HepG2 (cell line): ENCODE results near the gene GPN1. TPM values are rescaled to one million over a fixed set of nuclear protein-coding genes. Genes with fewer than 3 reads are reported as not detected.

ENCODE experiments used
- ATAC-seq: fragments of 200-7000 bp; cut with Tn5 transposase; 3 replicates; pipeline ENCODE4 v1.9.1; 2020; ENCODE audit warnings: mild to moderate bottlenecking, moderate library complexity
- BruUV-seq: library from RNA; stranded (reverse); fragments of 400-500 nt; replicated peaks from 2 replicates; lab custom pipeline; 2021; lab: Mats Ljungman, UMichigan
- CTCF ChIA-PET: fragments of 300-600 bp; formaldehyde crosslinking; extraction: SDS; loops from one replicate; lab custom pipeline; 2021; ENCODE audit warnings: low total read pairs, inconsistent platforms, low intra/inter-chr PET ratio; lab: Yijun Ruan, JAX
- POLR2A ChIA-PET: fragments of 350-600 bp; sonication (Branson Sonifier 250); formaldehyde crosslinking; loops from one replicate; lab custom pipeline; 2020; ENCODE audit warnings: antibody characterized with exemption, inconsistent platforms; lab: Yijun Ruan, JAX
- DNase-seq: peaks from one replicate; pipeline ENCODE4 v3.0.0-alpha.2; 2015; ENCODE audit warnings: low spot score
- FAIRE-seq: peaks from 3 replicates; lab custom pipeline; 2011; peaks lifted over from hg19 to GRCh38; lab: Jason Lieb, UNC
- H2AFZ ChIP-seq: one replicate; pipeline ENCODE4 v1.6.1; 2011; ENCODE audit warnings: low read length, inconsistent platforms
- H3K27ac ChIP-seq: fragments of 300-600 bp; 3 replicates; pipeline ENCODE4 v1.8.0; 2011; ENCODE audit warnings: mixed run types, mild to moderate bottlenecking, mixed read lengths, low read length, inconsistent platforms; ENCODE audit not compliant: insufficient read depth; ENCODE audit errors: extremely low read length
- H3K27me3 ChIP-seq, 2 experiments: fragments of 200-600 bp in 1 of 2; 2 replicates in 1 of 2; 3 replicates in 1 of 2; pipeline versions ENCODE4 v1.6.0 to v1.8.0; 2011; ENCODE audit warnings: low read length in 2 of 2, mild to moderate bottlenecking in 2 of 2, moderate library complexity in 2 of 2, inconsistent platforms in 1 of 2; ENCODE audit not compliant: insufficient read depth in 2 of 2, control insufficient read depth in 1 of 2
- H3K36me3 ChIP-seq, 2 experiments: fragments of 200-600 bp in 1 of 2; replicated peaks in 1 of 2; 2 replicates in 1 of 2; 3 replicates in 1 of 2; pipeline versions ENCODE4 v1.5.1 to v1.8.0; 2011; ENCODE audit warnings: low read length in 2 of 2, inconsistent platforms in 1 of 2; ENCODE audit not compliant: insufficient read depth in 2 of 2, control insufficient read depth in 1 of 2
- H3K4me1 ChIP-seq: 2 replicates; pipeline ENCODE4 v1.5.1; 2012; ENCODE audit warnings: low read length, inconsistent platforms; ENCODE audit not compliant: insufficient read depth
- H3K4me2 ChIP-seq: 2 replicates; pipeline ENCODE4 v1.6.0; 2011; ENCODE audit warnings: low read depth, low read length, inconsistent platforms
- H3K4me3 ChIP-seq, 3 experiments: fragments of 200-600 bp in 1 of 3; sonication (generic), shearing (Covaris generic) in 1 of 3; replicated peaks in 1 of 3; 2 replicates each; pipeline ENCODE4 v1.5.1; 2011 to 2016; ENCODE audit warnings: low read length in 3 of 3, inconsistent platforms in 2 of 3, low read depth in 2 of 3, mild to moderate bottlenecking in 2 of 3, control low read depth in 1 of 3, mixed read lengths in 1 of 3; ENCODE audit not compliant: insufficient read depth in 1 of 3
- H3K79me2 ChIP-seq: one replicate; pipeline ENCODE4 v1.6.1; 2011; ENCODE audit warnings: low read length, inconsistent platforms; ENCODE audit not compliant: insufficient read depth
- H3K9ac ChIP-seq: 2 replicates; pipeline ENCODE4 v1.6.0; 2011; ENCODE audit warnings: mild to moderate bottlenecking, low read depth, low read length, inconsistent platforms; ENCODE audit not compliant: insufficient read depth
- H3K9me3 ChIP-seq: 2 replicates; pipeline ENCODE4 v1.5.1; 2012; ENCODE audit warnings: mild to moderate bottlenecking, low read length
- H4K20me1 ChIP-seq: 2 replicates; pipeline ENCODE4 v1.6.0; 2011; ENCODE audit warnings: inconsistent platforms, mild to moderate bottlenecking, low read length, moderate library complexity; ENCODE audit not compliant: insufficient read depth
- CCAR2 ChIP-seq: fragments of 200-400 bp; formaldehyde crosslinking; optimal IDR thresholded peaks from 2 replicates; pipeline ENCODE3; 2018; ENCODE audit warnings: low read depth, mild to moderate bottlenecking, low read length, moderate library complexity
- FOXK2 ChIP-seq: fragments of 450-650 bp; IDR thresholded peaks from 2 replicates; pipeline ENCODE4 v1.6.1; 2016
- JDP2 ChIP-seq: sonication (generic); formaldehyde crosslinking; IDR thresholded peaks from 2 replicates; pipeline ENCODE4 v1.8.1; 2022; ENCODE audit warnings: missing genetic modification reagents, borderline replicate concordance
- PPARG ChIP-seq: conservative IDR thresholded peaks from 2 replicates; pipeline ENCODE4 v1.6.1; 2016; ENCODE audit warnings: missing biosample characterization, missing genetic modification reagents
- ZBTB42 ChIP-seq: sonication (generic); formaldehyde crosslinking; IDR thresholded peaks from 2 replicates; pipeline ENCODE4 v1.5.0; 2020; ENCODE audit warnings: mild to moderate bottlenecking, missing genetic modification reagents
- ZNF766 ChIP-seq: sonication (generic); formaldehyde crosslinking; IDR thresholded peaks from 2 replicates; pipeline ENCODE4 v1.5.0; 2020; ENCODE audit warnings: missing genetic modification reagents, borderline replicate concordance
- WGBS: methylation state at CpG from one replicate; pipeline ENCODE4 v1.1.6; 2017; ENCODE audit warnings: low lambda C conversion rate; 5-methylcytosine and 5-hydroxymethylcytosine counted together
- in situ Hi-C: cut with HindIII; loops from 2 replicates; pipeline ENCODE4 v1.10.0; 2017; ENCODE audit warnings: low pct_unique_long_range_greater_than_20kb; ENCODE audit not compliant: extremely low pct_ligation_motif_present
- intact Hi-C: fragments of 100-400 bp; cut with micrococcal nuclease; formaldehyde crosslinking; loops from one replicate; pipeline ENCODE4 v1.10.0; 2022; ENCODE audit not compliant: unreplicated experiment
- polyA plus RNA-seq, 8 experiments: library from polyadenylated mRNA; depleted of rRNA in 3 of 8; stranded (reverse) in 7 of 8; unstranded in 1 of 8; fragments of >200 nt; fragmentation: Illumina TruSeq in 4 of 8; extraction: Trizol in 4 of 8; gene quantifications; 2 replicates each; pipeline versions ENCODE4 v1.2.1 to v1.2.3, GENCODE V29; 2011 to 2016; ENCODE audit warnings: low read depth in 4 of 8, missing spikeins in 1 of 8, mixed read lengths in 1 of 8; ENCODE audit not compliant: insufficient read depth in 1 of 8
- total RNA-seq, 5 experiments: library from RNA; depleted of rRNA; stranded (reverse); fragments of >200 nt; fragmentation: Illumina TruSeq; extraction: Trizol; gene quantifications; 2 replicates each; pipeline ENCODE4 v1.2.3, GENCODE V29; 2016; ENCODE audit warnings: low read depth in 1 of 5
- TF ChIP-seq, protein P1 (sequence below): sonication (generic); formaldehyde crosslinking; IDR thresholded peaks from 2 replicates; pipeline ENCODE4 v1.5.1; 2020; ENCODE audit warnings: missing genetic modification reagents, mild to moderate bottlenecking, borderline replicate concordance
- TF ChIP-seq, protein P2 (sequence below): sonication (generic); formaldehyde crosslinking; IDR thresholded peaks from 2 replicates; pipeline ENCODE4 v1.4.0; 2020; ENCODE audit warnings: missing genetic modification reagents
- TF ChIP-seq, protein P3 (sequence below): sonication (generic); formaldehyde crosslinking; IDR thresholded peaks from 2 replicates; pipeline ENCODE4 v1.4.0; 2020; ENCODE audit warnings: missing genetic modification reagents, borderline replicate concordance
- TF ChIP-seq, protein P4 (sequence below): IDR thresholded peaks from 2 replicates; pipeline ENCODE4 v1.6.1; 2016; ENCODE audit warnings: missing compliant biosample characterization, missing genetic modification reagents, borderline replicate concordance

Gene GPN1
- total and polyA plus RNA-seq, 2 of the 13 experiments (the other 11 are each of a cell fraction or from before 2014, with no cell fraction given), result 54.5 to 62.7 TPM

DNA sequence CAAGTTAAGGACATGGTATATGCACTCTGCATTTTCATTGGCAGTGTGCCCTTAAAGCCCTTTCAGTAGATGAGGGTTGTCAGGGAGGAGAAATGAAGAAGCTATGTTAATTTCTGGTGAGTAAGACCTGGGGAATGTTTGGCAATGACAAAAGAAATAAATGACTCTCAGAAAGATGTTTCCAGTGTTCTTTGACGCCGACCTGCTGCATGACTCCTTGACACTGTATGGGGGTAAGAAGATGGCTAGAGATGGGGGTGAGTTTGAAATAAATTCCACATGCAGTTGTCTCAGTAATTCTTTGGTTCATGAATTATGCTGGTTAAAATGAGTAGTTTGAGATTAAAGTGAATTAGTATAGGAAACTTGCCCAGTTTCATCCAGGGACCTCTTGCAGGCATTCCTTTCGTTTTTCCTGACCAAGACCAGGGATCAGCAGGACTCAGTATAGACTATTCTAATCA lies 5.9 kb upstream of the GPN1 start:
- in situ Hi-C loops (no loop called here), intact Hi-C loops (no loop called here)
- WGBS, result 92% methylated on average over 3 of the region's 3 CpGs
- TF ChIP-seq CCAR2 (no peak), ZNF766 (CRISPR knock-in tag) (no peak), FOXK2 (no peak), ZBTB42 (CRISPR knock-in tag) (no peak), JDP2 (CRISPR knock-in tag) (no peak), PPARG (CRISPR knock-in tag) (no peak)
- TF ChIP-seq, protein P1, sequence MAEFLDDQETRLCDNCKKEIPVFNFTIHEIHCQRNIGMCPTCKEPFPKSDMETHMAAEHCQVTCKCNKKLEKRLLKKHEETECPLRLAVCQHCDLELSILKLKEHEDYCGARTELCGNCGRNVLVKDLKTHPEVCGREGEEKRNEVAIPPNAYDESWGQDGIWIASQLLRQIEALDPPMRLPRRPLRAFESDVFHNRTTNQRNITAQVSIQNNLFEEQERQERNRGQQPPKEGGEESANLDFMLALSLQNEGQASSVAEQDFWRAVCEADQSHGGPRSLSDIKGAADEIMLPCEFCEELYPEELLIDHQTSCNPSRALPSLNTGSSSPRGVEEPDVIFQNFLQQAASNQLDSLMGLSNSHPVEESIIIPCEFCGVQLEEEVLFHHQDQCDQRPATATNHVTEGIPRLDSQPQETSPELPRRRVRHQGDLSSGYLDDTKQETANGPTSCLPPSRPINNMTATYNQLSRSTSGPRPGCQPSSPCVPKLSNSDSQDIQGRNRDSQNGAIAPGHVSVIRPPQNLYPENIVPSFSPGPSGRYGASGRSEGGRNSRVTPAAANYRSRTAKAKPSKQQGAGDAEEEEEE (CRISPR knock-in tag), result no peak
- TF ChIP-seq, protein P2, sequence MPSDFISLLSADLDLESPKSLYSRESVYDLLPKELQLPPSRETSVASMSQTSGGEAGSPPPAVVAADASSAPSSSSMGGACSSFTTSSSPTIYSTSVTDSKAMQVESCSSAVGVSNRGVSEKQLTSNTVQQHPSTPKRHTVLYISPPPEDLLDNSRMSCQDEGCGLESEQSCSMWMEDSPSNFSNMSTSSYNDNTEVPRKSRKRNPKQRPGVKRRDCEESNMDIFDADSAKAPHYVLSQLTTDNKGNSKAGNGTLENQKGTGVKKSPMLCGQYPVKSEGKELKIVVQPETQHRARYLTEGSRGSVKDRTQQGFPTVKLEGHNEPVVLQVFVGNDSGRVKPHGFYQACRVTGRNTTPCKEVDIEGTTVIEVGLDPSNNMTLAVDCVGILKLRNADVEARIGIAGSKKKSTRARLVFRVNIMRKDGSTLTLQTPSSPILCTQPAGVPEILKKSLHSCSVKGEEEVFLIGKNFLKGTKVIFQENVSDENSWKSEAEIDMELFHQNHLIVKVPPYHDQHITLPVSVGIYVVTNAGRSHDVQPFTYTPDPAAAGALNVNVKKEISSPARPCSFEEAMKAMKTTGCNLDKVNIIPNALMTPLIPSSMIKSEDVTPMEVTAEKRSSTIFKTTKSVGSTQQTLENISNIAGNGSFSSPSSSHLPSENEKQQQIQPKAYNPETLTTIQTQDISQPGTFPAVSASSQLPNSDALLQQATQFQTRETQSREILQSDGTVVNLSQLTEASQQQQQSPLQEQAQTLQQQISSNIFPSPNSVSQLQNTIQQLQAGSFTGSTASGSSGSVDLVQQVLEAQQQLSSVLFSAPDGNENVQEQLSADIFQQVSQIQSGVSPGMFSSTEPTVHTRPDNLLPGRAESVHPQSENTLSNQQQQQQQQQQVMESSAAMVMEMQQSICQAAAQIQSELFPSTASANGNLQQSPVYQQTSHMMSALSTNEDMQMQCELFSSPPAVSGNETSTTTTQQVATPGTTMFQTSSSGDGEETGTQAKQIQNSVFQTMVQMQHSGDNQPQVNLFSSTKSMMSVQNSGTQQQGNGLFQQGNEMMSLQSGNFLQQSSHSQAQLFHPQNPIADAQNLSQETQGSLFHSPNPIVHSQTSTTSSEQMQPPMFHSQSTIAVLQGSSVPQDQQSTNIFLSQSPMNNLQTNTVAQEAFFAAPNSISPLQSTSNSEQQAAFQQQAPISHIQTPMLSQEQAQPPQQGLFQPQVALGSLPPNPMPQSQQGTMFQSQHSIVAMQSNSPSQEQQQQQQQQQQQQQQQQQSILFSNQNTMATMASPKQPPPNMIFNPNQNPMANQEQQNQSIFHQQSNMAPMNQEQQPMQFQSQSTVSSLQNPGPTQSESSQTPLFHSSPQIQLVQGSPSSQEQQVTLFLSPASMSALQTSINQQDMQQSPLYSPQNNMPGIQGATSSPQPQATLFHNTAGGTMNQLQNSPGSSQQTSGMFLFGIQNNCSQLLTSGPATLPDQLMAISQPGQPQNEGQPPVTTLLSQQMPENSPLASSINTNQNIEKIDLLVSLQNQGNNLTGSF (CRISPR knock-in tag), result no peak
- TF ChIP-seq, protein P3, sequence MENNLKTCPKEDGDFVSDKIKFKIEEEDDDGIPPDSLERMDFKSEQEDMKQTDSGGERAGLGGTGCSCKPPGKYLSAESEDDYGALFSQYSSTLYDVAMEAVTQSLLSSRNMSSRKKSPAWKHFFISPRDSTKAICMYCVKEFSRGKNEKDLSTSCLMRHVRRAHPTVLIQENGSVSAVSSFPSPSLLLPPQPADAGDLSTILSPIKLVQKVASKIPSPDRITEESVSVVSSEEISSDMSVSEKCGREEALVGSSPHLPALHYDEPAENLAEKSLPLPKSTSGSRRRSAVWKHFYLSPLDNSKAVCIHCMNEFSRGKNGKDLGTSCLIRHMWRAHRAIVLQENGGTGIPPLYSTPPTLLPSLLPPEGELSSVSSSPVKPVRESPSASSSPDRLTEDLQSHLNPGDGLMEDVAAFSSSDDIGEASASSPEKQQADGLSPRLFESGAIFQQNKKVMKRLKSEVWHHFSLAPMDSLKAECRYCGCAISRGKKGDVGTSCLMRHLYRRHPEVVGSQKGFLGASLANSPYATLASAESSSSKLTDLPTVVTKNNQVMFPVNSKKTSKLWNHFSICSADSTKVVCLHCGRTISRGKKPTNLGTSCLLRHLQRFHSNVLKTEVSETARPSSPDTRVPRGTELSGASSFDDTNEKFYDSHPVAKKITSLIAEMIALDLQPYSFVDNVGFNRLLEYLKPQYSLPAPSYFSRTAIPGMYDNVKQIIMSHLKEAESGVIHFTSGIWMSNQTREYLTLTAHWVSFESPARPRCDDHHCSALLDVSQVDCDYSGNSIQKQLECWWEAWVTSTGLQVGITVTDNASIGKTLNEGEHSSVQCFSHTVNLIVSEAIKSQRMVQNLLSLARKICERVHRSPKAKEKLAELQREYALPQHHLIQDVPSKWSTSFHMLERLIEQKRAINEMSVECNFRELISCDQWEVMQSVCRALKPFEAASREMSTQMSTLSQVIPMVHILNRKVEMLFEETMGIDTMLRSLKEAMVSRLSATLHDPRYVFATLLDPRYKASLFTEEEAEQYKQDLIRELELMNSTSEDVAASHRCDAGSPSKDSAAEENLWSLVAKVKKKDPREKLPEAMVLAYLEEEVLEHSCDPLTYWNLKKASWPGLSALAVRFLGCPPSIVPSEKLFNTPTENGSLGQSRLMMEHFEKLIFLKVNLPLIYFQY (CRISPR knock-in tag), result no peak
- TF ChIP-seq, protein P4, sequence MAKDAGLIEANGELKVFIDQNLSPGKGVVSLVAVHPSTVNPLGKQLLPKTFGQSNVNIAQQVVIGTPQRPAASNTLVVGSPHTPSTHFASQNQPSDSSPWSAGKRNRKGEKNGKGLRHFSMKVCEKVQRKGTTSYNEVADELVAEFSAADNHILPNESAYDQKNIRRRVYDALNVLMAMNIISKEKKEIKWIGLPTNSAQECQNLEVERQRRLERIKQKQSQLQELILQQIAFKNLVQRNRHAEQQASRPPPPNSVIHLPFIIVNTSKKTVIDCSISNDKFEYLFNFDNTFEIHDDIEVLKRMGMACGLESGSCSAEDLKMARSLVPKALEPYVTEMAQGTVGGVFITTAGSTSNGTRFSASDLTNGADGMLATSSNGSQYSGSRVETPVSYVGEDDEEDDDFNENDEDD (CRISPR knock-in tag), result no peak

More for the DNA sequence above, 5.9 kb upstream of the GPN1 start:
- no TSS peak for BruUV-seq
- DNase-seq (no peak), ATAC-seq (no peak), FAIRE-seq (no peak)
- Histone ChIP-seq H3K9ac (no peak overlapping the region), H3K4me3 (no peak overlapping the region), H3K36me3 (peaks cover 20 to 40% of the 10 kb centered on the region in 2 experiments), H2AFZ (no peak overlapping the region), H3K4me1 (peaks cover 5% of the 10 kb centered on the region), H3K4me2 (no peak overlapping the region), H3K9me3 (no peaks in the 10 kb centered on the region), H3K27ac (no peak overlapping the region), H3K27me3 (no peaks in the 10 kb centered on the region), H4K20me1 (no peaks in the 10 kb centered on the region), H3K79me2 (no peaks in the 10 kb centered on the region)
- ChIA-PET CTCF (no interaction called here), POLR2A (interaction anchor here (1.8 kb wide), 1 partner anchor 40 kb away, joined by 4 read pairs; the partner anchor contains the start of gene ZNF512)
